Fibroblast of lung (primary cell): ENCODE measurements around the gene PCBP3.

Experiments
- CTCF ChIP-seq, 2 donors: IDR thresholded peaks in 1 of 2; conservative IDR thresholded peaks in 1 of 2; 1 replicate in 1 of 2; 2 replicates in 1 of 2; pipeline ENCODE4 v1.5.1; 2011 to 2012; ENCODE audit warnings: low read length in 2 of 2, control low read depth in 1 of 2, inconsistent platforms in 1 of 2, low read depth in 1 of 2, mild to moderate bottlenecking in 1 of 2
- EZH2 ChIP-seq: IDR thresholded peaks from 2 replicates; pipeline ENCODE4 v1.5.1; 2012; ENCODE audit warnings: low read length, control low read depth, mild to moderate bottlenecking; ENCODE audit errors: missing control alignments

DNA sequence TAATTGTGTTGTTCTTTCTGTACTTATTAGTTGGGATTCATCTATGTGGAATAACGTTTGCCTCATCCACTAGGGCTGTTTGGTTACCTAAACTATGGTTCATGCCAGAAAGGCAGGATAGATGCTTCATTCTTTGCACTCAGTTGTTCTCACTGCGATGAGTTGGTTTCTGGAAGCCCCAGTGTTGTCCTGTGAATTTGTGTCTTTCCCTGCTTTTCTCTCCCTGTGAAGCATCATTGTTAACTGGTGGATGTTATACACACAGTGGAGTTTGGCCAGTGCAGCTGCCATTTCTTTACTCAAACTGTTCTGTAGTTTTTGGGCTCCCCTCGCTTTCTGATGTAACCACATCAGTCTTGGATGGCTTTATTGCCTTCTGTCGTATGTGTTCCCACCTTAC is 194.4 kb downstream of the PCBP3 start:
- TF ChIP-seq CTCF (conservative IDR thresholded peaks at IDR 0.05 in 1 of 2, IDR thresholded peaks at IDR 0.05 in 1 of 2; ENCODE audit: low read depth in 1 of 2, low read length in 2 of 2) (no peak), EZH2 (no peak)
